ENCODE measurements around the gene HIPK4.

- TF ChIP-seq CTCF (conservative IDR thresholded peaks at IDR 0.05; ENCODE audit: low read depth, low read length), result no peak
- TF ChIP-seq EZH2 (IDR thresholded peaks at IDR 0.05; ENCODE audit: low read length, unreplicated experiment), result no peak
- TF ChIP-seq EZH2phosphoT487 (IDR thresholded peaks at IDR 0.05; ENCODE audit: borderline replicate concordance, low read length), result no peak
Measured at GRCh38 chr19:40377876-40378385, 12.1 kb downstream of the HIPK4 start.

Data from PC-3 (cell line).